Body of pancreas (tissue), 4 donors: ENCODE measurements around the gene NFX1.

Experiments
- POLR2A ChIP-seq, 3 donors: fragments of 450-650 bp; IDR thresholded peaks; one replicate each; pipeline ENCODE4 v1.6.1; 2016; ENCODE audit warnings: antibody characterized with exemption in 3 of 3, mild to moderate bottlenecking in 2 of 3
- TF ChIP-seq, protein P1 (sequence below), 7 experiments: fragments of 450-650 bp in 4 of 7; fragments of 200-600 bp in 3 of 7; sonication (generic) in 3 of 7; IDR thresholded peaks; one replicate each; pipeline ENCODE4 v1.5.1; 2016 to 2019; ENCODE audit warnings: antibody characterized with exemption in 7 of 7

GRCh38 chr9:33293782-33294181, 3.5 kb downstream of the NFX1 start:
- no peak for TF ChIP-seq POLR2A (IDR thresholded peaks at IDR 0.05)
- TF ChIP-seq, protein P1, sequence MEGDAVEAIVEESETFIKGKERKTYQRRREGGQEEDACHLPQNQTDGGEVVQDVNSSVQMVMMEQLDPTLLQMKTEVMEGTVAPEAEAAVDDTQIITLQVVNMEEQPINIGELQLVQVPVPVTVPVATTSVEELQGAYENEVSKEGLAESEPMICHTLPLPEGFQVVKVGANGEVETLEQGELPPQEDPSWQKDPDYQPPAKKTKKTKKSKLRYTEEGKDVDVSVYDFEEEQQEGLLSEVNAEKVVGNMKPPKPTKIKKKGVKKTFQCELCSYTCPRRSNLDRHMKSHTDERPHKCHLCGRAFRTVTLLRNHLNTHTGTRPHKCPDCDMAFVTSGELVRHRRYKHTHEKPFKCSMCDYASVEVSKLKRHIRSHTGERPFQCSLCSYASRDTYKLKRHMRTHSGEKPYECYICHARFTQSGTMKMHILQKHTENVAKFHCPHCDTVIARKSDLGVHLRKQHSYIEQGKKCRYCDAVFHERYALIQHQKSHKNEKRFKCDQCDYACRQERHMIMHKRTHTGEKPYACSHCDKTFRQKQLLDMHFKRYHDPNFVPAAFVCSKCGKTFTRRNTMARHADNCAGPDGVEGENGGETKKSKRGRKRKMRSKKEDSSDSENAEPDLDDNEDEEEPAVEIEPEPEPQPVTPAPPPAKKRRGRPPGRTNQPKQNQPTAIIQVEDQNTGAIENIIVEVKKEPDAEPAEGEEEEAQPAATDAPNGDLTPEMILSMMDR (IDR thresholded peaks at IDR 0.05) = no peak
